KG1 (cell line): Measurements from ENCODE around the gene UMODL1.

ENCODE experiments used
- DNase-seq: peaks from one replicate; lab custom pipeline; 2025; lab: John Stamatoyannopoulos, UW

UMODL1 gene

DNA sequence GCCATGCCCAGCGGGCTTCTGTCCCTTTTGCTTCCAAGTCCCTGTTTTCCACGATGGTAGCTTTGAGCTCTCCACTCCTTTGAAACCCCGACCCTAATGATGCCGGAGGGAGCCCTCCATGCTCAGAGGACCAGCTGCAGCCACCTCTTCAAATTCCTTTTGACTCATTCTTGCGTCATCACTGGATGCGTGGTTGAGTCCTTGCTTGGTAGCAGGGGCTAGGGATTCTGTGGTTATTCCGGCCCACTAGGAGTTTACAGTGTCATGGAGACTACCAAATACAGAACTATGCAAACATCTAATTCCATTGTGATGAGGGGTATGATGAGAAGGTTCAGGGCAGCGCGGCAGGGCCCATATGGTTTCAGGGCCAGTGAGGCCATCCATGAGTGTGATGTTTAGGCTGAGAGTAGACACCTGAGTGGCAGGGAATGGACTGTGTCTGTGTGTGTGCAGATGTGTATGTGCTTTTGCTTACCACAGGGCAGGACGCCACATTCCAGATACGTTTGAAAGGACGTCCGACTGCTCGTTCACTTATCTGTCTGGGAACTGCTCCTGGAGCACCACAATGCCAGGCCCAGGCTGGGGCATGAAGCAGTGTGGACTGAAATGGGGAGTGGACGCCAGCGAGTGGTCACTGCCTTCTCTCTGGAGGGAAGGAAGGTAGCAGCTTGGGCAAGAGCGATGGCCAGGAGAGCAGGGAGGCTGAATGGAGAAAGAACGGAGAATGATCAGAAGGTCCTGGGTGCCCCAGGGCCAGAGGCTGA, 30.5 kb upstream of the UMODL1 start:
- no peak for DNase-seq

DNA sequence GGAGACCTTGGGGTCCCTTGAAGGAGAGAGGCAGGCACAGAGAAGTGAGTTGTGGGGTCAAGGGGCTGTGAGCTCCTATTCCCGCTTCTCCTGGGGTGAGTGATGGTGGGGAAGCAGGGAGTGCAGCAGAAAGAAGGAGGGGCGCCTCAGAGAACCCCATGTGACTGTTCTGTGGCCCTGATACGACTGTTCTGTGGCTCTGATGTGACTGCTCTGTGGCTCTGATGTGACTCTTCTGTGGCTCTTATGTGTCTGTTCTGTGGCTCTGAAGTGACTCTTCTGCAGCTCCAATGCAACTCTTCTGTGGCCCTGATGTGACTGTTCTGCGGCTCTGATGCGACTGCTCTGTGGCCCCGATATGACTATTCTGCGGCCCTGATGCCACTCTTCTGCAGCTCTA, 29.9 kb upstream of the UMODL1 start:
- DNase-seq: no peak

DNA sequence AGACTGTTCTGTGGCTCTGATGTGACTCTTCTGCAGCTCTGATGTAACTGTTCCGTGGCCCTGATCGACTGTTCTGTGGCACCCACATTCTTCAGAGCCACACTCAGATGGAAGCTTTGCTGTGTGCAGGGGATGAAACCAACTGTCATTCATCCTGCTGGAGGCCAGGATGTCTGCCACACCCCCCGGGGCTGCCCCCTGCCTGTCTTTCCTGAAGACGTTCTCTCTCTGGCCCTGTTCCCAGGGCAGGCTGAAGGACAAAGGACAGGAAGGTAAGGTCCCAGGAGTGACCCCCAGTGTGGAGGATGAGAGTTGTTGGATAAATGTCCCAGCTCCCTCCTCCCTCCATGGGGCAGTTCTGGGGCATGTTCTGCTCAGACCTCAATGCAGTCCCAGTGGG, 29.4 kb upstream of the UMODL1 start:
- no peak for DNase-seq

DNA sequence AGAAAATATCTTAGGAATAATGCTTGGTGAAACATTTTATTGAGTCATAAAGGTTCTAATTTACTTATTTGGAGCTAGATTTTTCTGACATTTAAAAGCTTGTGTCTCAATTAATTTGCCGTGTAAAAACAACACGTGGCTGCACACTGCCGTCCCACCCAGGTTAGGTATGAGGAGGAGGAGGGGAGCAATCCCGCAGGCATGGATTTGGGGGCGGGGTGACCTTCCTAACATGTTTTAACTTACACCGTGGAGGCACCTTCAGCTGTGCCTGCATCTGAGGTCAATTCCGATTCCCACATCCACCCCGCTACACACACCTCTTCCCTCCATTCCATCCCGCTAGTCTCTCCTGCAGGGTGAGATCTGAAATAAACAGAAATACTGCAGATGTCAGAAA, 28.5 kb upstream of the UMODL1 start:
- no peak for DNase-seq

DNA sequence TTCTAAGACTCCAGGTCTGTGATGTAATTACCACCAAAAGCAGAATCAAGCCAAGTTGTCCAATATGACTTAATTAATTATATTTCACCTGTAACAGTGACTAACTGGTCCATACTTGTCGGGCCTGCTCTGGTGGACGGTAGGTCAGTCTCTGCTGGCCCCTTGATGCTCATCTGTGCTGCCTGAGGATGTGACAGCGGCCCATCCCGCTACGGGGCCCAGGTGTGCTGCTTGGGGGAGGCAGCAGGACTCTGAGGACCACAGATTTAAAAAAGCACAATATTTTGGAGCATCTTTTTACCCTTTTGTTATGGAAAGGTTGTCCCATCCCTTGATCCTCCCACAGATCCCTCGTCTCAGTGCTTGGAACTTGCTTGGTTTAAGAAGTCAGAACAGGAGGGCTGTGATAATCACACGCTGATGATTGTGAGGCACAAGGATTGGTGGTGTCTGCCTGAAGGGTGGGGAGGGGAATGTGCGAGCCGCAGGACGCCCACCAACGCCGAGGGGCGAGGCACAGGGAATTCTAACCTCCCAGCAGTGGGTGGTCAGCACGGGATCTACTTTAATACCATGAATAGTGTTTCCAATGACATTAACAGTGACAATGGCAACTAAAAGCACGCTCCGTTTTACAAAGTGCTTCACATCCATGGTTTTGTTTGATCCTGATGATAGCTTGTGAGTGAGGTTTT, 27.8 kb upstream of the UMODL1 start:
- DNase-seq: no peak

DNA sequence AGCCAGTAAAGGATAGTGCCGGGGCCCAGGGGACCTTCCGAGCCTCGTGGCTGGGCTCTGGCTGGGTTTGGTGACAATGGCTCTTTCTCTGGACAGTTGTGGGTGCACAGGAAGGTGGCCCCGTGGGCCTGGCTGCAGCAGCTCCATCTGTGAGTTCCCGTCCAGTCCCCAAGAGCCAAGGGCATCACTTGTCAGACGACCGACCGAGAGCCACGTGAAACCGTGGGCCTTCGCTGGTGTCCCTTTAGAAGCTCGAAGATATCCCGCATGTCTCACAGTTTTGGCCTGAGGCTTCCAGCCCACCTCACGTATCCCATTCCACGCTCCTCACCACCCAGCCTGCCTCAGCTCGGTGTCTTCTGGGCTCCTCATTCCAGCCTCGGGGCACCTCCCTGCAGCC, 27.2 kb upstream of the UMODL1 start:
- DNase-seq: no peak

DNA sequence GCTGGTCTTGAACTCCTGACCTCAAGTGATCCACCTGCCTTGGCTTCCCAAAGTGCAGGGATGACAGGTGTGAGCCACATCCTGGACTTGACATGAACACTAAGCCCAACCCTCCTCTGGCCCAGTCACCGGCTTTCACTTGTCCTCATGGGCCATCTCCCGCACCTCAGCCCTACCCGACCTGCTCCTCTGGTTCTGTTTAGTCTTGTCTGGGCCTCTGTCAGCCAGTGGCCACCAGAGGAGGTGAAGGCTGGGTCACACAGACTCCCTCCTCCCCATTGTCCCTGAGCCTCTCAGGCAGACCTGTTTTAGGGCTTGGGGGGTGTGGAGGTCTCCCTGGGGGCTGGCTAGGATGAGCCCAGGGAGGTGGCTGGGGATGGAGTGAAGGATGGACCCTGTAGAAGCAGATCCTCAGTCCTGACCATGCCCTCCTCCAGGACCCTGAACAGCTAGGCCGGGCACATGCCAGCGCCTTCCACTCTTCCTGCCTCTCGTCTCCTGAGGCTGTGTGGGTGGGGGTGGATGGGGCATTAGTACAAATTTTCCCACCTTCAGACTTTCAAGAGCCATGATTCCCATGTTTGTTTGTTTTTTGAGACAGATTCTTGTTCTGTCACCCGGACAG, 26.1 kb upstream of the UMODL1 start:
- no peak for DNase-seq

DNA sequence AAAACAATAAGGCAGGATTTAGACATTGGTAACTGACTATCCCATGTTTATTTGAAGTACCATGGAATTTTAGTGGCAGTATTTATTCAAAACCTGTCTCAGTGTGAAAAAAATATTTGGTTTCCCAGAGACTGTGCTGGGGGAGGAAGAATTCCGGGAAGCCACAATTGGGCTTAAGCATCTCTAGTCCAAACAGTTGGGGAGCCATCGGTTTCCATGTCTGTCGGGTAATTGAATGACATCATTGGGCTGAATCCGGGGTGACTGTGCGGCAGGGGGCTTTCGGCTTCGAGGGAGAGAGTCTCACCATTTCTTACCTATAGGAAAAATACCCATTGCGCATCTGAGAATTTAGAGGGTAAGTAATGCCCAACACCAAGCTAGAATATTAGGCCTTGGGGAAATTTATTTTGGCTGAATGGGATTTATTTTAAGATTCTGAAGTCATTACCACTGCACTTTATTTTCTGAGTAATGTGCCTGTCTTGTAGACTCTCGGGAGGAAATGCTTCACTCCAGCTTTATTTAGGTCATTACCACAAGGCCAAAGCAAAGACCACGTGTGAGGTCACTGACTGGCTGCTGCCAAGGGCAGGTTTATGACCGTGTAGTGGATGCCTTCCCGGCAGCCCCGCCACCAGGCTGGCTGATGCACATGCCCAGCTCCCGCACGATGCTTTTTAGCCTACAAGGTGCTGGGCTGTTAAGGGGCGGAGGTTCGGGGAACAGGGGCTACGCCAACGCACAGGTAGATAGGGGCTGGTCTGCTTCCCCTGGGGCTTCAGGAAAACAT, 23.1 kb upstream of the UMODL1 start:
- no peak for DNase-seq

DNA sequence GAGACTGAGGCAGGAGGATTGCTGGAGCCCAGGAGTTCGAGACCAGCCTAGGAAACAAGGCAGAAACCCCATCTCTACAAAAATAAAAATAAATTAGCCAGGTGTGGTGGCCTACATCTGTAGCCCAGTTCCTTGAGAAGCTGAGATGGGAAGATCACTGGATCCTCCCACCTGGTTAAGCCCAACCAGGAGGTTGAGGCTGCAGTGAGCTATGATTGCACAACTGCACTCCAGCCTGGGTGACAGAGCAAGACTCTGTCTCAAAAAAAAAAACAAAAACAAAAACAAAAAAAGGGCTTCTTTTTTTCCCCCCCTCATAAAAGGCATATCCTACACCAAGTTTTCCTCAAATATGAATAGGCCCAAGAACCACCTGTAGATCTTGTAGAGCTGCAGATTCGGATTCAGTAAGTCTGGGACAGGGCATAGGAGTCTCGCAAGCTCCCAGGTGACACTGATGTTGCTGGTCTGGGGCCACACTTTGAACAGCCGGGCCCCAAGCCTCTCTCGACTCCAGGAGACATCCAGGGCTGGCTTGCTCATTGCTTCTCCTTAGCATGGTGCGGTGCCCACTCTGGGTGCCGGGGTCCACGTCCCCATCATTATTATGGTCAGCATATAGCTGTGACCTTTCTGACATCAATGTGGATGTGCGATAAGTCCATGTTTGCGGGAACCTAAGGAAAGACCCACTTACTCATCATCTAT, 22.1 kb upstream of the UMODL1 start:
- no peak for DNase-seq

DNA sequence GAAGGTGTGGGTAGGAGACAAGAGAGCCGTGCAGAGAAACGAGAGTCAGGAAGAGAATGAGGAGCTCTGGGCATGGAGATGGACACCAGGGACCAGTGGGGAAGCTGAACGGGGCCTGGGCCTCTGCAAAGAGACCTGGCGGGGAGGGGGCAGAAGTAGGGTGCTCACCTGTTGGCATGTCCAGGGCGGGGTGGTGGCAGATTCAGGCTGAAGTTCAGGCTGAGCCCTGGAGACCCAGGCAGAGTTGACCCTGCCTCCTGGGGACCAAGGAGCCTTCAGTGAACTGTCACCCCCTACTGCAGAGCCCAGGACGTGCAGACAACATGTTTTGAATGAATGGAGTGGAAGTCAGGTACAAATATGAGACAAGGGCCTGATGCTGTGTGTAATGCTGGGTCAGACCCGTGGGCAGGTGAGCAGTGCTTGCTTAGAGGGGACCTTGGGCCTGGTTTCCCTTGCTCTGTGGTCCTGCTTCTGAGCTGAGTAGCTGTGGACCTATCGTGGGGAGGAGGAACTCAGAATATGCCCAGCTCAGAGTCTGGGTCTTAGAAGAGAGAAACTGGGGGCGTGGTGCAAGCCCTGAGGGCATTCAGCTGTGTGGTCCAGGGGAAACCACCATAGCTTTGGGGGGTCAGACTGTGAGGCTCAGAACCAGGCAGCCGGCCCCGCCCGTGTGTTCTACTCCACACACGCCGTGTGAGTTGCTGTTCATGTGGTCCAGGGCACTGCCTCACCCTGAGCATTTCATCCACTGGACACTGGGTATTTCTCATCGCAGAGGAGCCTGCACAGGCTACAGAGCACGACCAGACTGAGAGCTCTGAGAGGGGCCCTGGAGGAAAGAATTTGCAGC, 21.3 kb upstream of the UMODL1 start:
- no peak for DNase-seq

DNA sequence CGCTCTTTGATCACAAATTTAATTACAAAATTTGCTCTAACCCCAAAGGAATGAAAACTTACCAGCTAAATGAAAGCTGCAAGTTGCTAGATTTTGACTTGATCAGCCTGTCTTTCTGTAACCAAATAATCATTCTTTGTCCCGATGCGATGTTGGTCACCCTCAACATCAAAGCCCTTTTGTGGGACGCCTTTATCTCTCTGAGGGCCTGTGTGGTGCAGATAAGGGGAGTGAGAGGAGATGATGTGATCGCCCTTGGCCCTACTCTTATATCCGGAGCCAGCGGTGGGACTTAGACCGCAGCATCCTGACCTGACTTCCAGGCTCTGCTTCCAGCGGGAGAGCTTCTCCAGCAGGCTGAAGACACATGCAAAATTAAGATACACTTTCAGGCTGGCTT, 19.3 kb upstream of the UMODL1 start:
- no peak for DNase-seq

DNA sequence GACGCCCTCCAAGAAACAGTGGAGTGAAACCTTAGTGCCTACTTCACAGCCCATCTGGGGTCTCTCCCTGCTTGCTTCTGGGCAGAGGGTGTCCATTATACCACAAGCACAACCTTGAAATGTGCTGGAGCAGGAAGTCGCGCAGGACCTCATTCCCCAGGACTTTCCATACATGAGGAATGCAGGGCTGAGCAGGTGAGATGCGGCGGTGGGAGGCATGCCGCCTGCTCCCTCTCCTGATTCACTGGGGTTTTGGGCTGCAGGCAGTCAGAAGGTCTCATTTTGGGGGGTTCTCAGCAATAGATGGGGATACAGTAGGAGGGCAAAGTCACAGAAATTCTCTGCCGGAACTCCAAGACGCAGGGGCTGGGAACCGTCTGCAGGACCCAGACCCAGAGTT, 15.7 kb upstream of the UMODL1 start:
- DNase-seq: no peak

DNA sequence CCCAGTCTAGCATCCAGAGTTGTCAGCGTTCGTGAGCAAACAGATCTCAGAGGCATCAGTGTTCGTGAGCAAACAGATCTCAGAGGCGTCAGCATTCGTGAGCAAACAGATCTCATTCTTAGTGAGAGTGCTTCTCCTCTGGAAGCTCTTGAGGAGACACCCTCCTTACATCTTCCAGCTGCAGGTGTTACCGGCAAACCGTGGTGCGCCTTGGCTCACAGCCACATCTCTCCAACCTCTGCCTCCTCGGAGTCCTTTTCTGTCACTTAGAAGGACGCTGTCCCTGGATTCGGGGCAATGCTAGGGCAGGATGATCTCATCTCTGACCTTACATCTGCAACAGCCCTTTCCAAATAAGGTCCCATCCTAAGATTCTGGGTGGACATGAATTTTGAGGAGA, 14.6 kb upstream of the UMODL1 start:
- DNase-seq: no peak

DNA sequence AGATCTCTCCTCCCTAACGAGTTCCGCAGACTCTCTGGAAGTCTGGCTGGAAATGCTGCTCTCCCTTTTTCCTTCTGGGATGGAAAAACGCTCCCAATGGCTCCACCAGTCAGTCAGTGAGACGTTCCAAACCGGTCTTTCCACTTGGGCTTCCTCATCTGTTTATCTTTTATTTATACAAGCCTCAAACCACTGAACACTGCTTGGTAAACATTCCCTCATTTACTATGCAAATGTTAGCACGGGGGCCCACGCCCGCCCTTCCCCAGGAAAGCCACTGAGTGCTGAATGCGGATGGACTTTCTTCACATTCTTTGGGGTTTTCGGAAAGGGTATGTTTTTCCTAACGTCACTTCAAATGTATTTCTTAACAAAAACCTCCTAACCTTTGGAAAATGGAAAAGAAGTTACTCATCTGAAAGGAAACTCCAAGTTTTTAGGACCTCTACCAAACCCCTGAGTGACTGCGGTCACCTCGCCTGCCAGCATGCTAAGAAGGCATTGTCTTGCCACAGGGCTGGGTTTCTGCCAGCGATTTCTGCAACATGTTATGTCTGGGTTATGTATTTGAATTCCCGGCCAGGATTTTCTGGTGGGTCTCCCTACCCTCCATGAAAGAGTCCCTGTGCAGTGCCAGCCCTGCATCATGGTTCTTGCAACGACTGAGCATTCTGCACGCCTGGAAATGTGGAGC, 14.0 kb upstream of the UMODL1 start:
- no peak for DNase-seq

DNA sequence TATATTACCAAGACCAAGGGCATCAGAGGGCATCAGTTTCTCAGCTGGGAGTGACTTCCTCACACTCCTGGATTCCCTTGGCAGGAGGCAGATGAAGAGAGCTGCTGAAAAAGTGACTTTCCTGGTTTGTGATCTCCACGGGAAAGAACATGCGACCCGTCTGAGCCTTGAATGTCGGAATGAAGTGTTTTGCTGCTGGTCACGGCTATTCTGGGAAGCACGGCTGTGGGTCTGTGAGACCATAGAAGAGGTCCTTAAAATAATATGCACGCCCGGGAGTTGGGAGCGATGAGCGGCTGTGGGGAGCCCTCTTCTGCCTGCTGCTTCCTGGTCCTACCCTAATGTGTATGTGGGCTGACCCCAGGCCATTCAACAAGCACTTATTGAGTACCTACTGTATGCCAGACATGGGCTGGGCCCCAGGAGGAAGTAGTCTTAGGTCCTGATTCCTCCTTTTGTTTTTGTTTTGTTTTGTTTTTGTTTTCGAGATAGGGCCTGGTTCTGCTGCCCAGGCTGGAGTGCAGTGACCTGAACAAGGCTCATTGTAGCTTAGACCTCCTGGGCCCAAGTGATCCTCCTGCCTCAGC, 13.2 kb upstream of the UMODL1 start:
- DNase-seq: no peak

DNA sequence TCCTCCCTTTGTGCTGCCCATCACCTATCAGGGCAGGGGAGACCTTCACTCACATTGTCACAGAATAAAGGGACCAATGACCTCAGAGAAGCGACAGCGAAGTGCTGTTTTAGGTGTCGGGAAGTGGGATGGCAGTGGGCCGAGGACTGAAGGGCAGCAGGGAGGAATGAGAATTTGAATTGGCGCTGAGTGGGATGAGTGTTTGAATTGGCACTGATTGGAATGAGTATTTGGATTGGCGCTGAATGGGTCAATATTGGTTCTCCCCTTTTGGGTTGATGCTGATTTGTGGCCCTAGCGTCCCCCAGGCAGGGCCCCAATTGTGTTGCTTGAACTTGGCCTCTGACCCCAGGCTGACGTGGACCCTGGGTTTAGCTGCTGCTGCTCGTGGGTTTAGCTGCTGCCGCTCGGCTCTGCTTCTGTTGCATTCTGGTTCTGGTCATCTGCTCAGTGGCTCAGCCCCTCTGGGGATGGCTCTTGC, 12.4 kb upstream of the UMODL1 start:
- no peak for DNase-seq

DNA sequence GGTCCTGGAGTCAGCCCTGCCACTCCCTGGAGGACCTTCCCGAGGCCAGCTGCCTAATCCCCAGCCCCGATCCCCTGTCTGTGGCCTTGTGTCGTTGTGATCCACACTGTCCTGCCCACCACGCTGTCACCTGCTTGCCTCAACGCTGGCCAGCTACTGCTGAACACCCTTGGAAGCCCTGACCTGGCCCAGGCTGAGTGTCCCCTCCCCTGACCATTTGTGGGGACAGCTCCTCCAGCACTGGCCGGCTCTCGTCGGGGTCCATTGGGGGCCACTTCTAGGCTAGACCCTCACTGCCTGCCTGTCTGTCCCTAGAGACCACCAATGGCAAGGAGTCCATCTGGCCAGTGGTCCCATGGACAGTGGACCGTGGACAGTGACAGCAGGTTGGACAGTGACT, 12.0 kb upstream of the UMODL1 start:
- no peak for DNase-seq

DNA sequence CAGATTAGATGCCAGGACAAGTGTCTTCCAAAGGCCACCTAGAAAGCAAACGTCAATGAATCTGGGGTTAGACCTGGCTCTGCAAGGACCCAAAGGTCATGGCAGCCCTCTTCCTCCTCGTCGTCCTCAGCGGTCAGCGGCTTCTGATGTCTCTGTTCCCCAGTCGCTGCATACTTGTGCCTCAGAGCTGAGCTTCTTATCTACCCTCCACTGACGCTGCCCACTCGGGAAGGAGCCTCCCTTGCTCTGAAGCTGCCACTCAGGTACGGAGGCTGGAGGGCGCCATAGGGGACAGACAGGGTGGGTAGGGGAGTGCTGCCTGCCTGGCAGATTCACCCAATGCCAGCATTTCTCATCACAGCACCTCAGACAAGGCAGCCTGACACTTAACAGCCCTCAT, 11.4 kb upstream of the UMODL1 start:
- no peak for DNase-seq

DNA sequence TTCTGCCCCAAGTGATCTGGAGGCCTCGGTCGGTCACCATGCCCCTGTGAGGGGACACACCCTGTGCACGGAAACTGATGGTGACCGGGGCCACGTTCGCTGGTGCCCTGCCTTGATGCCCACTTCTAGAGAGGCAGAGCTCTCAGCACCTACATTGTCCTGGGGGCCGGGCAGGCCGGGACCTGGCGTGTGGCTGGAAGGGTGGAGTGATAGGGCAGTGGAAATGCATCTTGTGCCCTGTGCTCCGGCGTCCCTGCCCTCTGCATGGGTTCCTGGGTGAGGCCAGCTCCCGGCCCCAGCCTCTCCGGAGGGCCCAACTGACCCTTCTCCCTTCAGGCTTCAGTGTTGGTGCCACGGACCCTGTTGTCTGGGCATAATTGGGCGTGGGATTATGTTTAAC, 11.0 kb upstream of the UMODL1 start:
- DNase-seq: no peak
